Panc1 (cell line): Measurements from ENCODE around the gene NDUFS7. TPM values are rescaled to one million over a fixed set of nuclear protein-coding genes. Genes with fewer than 3 reads are reported as not detected.
A peak's percentile ranks its signal among the peaks of the same experiment; 100 is the strongest.

Experiments
- ATAC-seq: fragments of 200-7000 bp; cut with Tn5 transposase; 2 replicates; pipeline ENCODE4 v1.9.1; 2020; ENCODE audit warnings: mild to moderate bottlenecking, moderate library complexity
- BruUV-seq: library from RNA; stranded (reverse); fragments of 400-500 nt; replicated peaks from 2 replicates; lab custom pipeline; 2021; lab: Mats Ljungman, UMichigan
- CTCF ChIA-PET: fragments of 300-600 bp; sonication (Branson Sonifier 250); formaldehyde crosslinking; loops from one replicate; lab custom pipeline; 2022; ENCODE audit warnings: antibody characterized with exemption; lab: Charles Lee
- POLR2A ChIA-PET: fragments of 300-600 bp; sonication (Branson Sonifier 250); formaldehyde crosslinking; loops from one replicate; lab custom pipeline; 2022; ENCODE audit warnings: antibody characterized with exemption; lab: Charles Lee
- DNase-seq: peaks from one replicate; pipeline ENCODE4 v3.0.0-alpha.2; 2010; ENCODE audit warnings: low read depth, low spot score
- H3K27ac ChIP-seq: 2 replicates; pipeline ENCODE4 v1.5.1; 2011; ENCODE audit warnings: mild to moderate bottlenecking, low read length, inconsistent platforms
- H3K27me3 ChIP-seq: fragments of 200-500 bp; sonication (Bioruptor generic); 2 replicates; pipeline ENCODE4 v1.6.0; 2014; ENCODE audit warnings: low read length, inconsistent platforms; ENCODE audit not compliant: control insufficient read depth, insufficient read depth
- H3K36me3 ChIP-seq: fragments of 200-500 bp; sonication (Bioruptor generic); 2 replicates; pipeline ENCODE4 v1.5.1; 2014; ENCODE audit warnings: inconsistent platforms, mild to moderate bottlenecking, low read length, moderate library complexity; ENCODE audit not compliant: control insufficient read depth, insufficient read depth
- H3K4me1 ChIP-seq: 2 replicates; pipeline ENCODE4 v1.5.1; 2011; ENCODE audit warnings: inconsistent platforms, mild to moderate bottlenecking, low read length, moderate library complexity; ENCODE audit not compliant: control insufficient read depth, insufficient read depth
- H3K4me3 ChIP-seq, 2 experiments: 2 replicates each; pipeline ENCODE4 v1.5.1; 2011 to 2012; ENCODE audit warnings: low read depth in 2 of 2, low read length in 2 of 2, mild to moderate bottlenecking in 2 of 2, inconsistent platforms in 1 of 2, moderate library complexity in 1 of 2
- H3K9me3 ChIP-seq: fragments of 200-500 bp; sonication (Bioruptor generic); 2 replicates; pipeline ENCODE4 v1.5.1; 2014; ENCODE audit warnings: low read depth, mild to moderate bottlenecking, inconsistent platforms, low read length, moderate library complexity; ENCODE audit not compliant: control insufficient read depth, insufficient read depth
- POLR2AphosphoS5 ChIP-seq: IDR thresholded peaks from 2 replicates; pipeline ENCODE4 v1.6.1; 2012; ENCODE audit warnings: mild to moderate bottlenecking, low read depth, low read length, moderate library complexity
- SIN3A ChIP-seq: IDR thresholded peaks from 2 replicates; pipeline ENCODE4 v1.6.1; 2012; ENCODE audit warnings: low read depth, mild to moderate bottlenecking, low read length, moderate library complexity, borderline replicate concordance; ENCODE audit not compliant: insufficient read depth
- TCF7L2 ChIP-seq: IDR thresholded peaks from 2 replicates; pipeline ENCODE4 v1.6.1; 2011; ENCODE audit warnings: mild to moderate bottlenecking, low read depth, low read length, inconsistent platforms
- in situ Hi-C: cut with HindIII; loops from 2 replicates; pipeline ENCODE4 v1.10.0; 2016; ENCODE audit warnings: low sequenced_read_pairs, low pct_unique_long_range_greater_than_20kb
- intact Hi-C: fragments of 100-400 bp; cut with micrococcal nuclease; formaldehyde crosslinking; loops from one replicate; pipeline ENCODE4 v1.10.0; 2022; ENCODE audit not compliant: unreplicated experiment
- total RNA-seq: library from RNA; stranded (reverse); gene quantifications from one replicate; pipeline ENCODE4 v1.2.1, GENCODE V29; 2021; ENCODE audit not compliant: unreplicated experiment
- TF ChIP-seq, protein P1 (sequence below): fragments of 450-650 bp; IDR thresholded peaks from 2 replicates; pipeline ENCODE4 v1.5.1; 2017; ENCODE audit warnings: mild to moderate bottlenecking
- TF ChIP-seq, protein P2 (sequence below), 2 experiments: IDR thresholded peaks; 2 replicates each; pipeline ENCODE4 v1.6.1; 2011 to 2012; ENCODE audit warnings: low read depth in 2 of 2, control low read depth in 1 of 2, low read length in 1 of 2, mild to moderate bottlenecking in 1 of 2, moderate library complexity in 1 of 2; ENCODE audit not compliant: insufficient read depth in 1 of 2

The NDUFS7 gene
- total RNA-seq, 1 experiment from 2014 or later: 73.0 TPM

DNA sequence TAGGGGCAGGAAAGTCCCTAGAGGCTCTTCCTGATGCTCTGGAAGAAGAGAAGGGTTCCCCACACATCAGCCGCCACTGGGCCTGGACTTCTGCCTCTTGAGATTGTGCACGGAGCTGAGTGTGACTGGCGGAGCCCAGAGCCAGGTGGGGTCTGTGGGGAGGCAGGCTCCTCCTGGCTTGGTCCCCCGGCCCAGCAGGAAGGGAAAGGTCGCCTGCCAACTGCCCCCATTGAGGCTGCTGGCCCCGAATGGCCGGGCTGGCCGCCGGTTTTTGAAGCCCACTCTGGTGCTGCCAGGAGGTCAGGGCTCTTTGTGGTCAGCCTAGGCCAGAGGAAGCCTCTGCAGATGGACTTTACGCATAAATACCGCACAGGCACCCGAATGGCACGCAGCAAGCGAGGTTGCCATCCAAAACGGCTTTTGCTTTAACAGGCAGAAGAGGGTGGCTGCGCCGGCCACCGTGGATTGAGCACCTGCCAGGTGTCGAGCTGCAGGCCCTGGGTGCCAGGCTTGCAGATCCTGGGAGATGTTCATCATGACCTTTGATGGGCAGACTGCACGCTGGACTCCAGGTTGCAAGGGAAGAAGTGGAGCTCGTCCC, 28.7 kb downstream of the NDUFS7 start:
- CTCF ChIA-PET: interaction anchor here (0.5 kb wide), 1 partner anchor 134 kb away, joined by 6 read pairs; no protein-coding TSS in a partner anchor
- ATAC-seq: no peak
- intact Hi-C loops (no loop called here), in situ Hi-C loops (no loop called here)
- H3K36me3 ChIP-seq: no peaks in the 10 kb centered on the region; the same call in 1 of the 2 replicates
- DNase-seq: no peak
- no peaks in the 10 kb centered on the region for H3K9me3 ChIP-seq
- H3K27me3 ChIP-seq: no peaks in the 10 kb centered on the region
- POLR2A ChIA-PET: no interaction called here
- H3K4me1 ChIP-seq: peaks cover 49% of the 10 kb centered on the region
- BruUV-seq: no TSS peak
- no peak overlapping the region for H3K4me3 ChIP-seq
- no peak for TF ChIP-seq TCF7L2
- TF ChIP-seq POLR2AphosphoS5: no peak
- TF ChIP-seq, protein P1, sequence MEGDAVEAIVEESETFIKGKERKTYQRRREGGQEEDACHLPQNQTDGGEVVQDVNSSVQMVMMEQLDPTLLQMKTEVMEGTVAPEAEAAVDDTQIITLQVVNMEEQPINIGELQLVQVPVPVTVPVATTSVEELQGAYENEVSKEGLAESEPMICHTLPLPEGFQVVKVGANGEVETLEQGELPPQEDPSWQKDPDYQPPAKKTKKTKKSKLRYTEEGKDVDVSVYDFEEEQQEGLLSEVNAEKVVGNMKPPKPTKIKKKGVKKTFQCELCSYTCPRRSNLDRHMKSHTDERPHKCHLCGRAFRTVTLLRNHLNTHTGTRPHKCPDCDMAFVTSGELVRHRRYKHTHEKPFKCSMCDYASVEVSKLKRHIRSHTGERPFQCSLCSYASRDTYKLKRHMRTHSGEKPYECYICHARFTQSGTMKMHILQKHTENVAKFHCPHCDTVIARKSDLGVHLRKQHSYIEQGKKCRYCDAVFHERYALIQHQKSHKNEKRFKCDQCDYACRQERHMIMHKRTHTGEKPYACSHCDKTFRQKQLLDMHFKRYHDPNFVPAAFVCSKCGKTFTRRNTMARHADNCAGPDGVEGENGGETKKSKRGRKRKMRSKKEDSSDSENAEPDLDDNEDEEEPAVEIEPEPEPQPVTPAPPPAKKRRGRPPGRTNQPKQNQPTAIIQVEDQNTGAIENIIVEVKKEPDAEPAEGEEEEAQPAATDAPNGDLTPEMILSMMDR: no peak
- no peak for TF ChIP-seq SIN3A
- TF ChIP-seq, protein P2, sequence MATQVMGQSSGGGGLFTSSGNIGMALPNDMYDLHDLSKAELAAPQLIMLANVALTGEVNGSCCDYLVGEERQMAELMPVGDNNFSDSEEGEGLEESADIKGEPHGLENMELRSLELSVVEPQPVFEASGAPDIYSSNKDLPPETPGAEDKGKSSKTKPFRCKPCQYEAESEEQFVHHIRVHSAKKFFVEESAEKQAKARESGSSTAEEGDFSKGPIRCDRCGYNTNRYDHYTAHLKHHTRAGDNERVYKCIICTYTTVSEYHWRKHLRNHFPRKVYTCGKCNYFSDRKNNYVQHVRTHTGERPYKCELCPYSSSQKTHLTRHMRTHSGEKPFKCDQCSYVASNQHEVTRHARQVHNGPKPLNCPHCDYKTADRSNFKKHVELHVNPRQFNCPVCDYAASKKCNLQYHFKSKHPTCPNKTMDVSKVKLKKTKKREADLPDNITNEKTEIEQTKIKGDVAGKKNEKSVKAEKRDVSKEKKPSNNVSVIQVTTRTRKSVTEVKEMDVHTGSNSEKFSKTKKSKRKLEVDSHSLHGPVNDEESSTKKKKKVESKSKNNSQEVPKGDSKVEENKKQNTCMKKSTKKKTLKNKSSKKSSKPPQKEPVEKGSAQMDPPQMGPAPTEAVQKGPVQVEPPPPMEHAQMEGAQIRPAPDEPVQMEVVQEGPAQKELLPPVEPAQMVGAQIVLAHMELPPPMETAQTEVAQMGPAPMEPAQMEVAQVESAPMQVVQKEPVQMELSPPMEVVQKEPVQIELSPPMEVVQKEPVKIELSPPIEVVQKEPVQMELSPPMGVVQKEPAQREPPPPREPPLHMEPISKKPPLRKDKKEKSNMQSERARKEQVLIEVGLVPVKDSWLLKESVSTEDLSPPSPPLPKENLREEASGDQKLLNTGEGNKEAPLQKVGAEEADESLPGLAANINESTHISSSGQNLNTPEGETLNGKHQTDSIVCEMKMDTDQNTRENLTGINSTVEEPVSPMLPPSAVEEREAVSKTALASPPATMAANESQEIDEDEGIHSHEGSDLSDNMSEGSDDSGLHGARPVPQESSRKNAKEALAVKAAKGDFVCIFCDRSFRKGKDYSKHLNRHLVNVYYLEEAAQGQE (IDR thresholded peaks at IDR 0.05; ENCODE audit: insufficient read depth in 1 of 2, low read depth in 2 of 2, low read length in 1 of 2): no peak
- H3K27ac ChIP-seq: no peak overlapping the region

DNA sequence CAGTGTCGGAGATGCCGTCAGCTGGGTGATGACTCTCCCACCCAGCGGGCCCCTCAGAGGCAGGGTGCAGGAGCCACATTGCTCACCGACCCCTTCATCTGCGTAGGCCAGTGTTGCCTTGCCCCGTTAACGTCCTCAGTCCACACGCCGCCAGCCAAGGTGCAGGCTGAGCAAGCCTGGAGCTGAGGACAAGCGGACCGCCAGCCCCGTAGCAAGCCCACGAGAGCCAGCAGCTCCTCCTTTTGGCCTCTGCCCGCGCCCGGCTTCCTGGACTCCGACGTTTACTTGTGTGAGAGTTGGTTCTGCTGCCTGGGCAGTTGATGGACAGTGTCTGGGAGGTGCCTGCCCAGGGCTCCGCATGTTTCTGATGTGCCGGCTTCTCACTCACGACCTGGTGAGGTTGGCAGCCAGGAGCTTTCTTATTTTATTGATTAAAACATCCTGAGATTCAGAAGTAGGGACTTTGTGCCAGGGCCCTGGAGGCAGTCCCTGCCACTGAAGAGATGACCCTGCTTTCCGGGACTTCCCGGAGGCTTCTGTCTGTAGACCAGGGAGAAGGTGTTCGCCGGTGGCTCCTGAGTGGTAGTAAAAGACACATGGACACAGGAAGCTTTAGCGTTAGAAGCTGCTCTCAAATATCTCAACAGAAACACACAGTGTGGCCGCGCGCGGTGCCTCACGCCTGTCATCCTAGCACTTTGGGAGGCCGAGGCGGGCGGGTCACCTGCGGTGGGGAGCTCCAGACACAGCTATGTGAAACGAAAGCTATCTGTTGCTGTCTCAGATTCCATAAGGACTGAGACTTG, 29.5 kb downstream of the NDUFS7 start:
- no peaks in the 10 kb centered on the region for H3K9me3 ChIP-seq
- ChIA-PET POLR2A (no interaction called here), CTCF (no interaction called here)
- DNase-seq (no peak), ATAC-seq (no peak)
- H3K4me3 ChIP-seq: no peak overlapping the region
- peak overlapping the region; percentile 17; the same call in 1 of the 2 replicates for H3K27ac ChIP-seq
- peaks cover under 1% of the 10 kb centered on the region for H3K36me3 ChIP-seq
- intact Hi-C loops: no loop called here
- no peaks in the 10 kb centered on the region for H3K27me3 ChIP-seq
- no peak for TF ChIP-seq SIN3A
- in situ Hi-C loops: no loop called here
- no TSS peak for BruUV-seq
- H3K4me1 ChIP-seq: peaks cover 49% of the 10 kb centered on the region
